PC-3 (cell line): ENCODE data around the gene GPS2.

ENCODE experiments used
- EZH2 ChIP-seq: fragments of 300-600 bp; sonication (generic); IDR thresholded peaks from one replicate; pipeline ENCODE4 v1.6.1; 2017; ENCODE audit warnings: antibody characterized with exemption, mild to moderate bottlenecking, low read length; ENCODE audit not compliant: unreplicated experiment
- TF ChIP-seq, protein P1 (sequence below): fragments of 300-600 bp; sonication (generic); conservative IDR thresholded peaks from 2 replicates; pipeline ENCODE4 v1.5.1; 2017; ENCODE audit warnings: antibody characterized with exemption, low read depth, mild to moderate bottlenecking, low read length

DNA sequence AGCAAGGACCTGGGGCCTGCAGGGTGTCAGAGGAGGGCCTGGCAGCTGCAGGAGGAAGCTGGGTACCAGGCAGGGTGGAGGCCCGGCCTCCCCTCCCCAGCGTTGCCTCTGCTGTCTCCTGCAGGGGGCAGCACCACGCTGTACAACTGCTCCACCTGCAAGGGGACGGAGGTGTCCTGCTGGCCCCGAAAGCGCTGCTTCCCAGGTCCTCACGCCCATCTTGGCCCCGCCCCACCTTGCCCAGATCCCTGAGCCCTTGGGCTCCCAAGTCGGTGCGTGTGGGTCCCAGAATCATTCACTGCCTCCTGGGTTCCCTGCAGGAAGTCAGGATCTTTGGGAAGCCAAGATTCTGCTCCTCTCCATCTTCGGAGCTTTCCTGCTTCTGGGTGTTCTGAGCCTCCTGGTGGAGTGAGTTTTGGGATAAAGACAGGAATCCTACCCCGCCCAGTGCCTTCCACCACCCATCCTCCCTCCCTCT lies 41.0 kb upstream of the GPS2 start:
- TF ChIP-seq, protein P1, sequence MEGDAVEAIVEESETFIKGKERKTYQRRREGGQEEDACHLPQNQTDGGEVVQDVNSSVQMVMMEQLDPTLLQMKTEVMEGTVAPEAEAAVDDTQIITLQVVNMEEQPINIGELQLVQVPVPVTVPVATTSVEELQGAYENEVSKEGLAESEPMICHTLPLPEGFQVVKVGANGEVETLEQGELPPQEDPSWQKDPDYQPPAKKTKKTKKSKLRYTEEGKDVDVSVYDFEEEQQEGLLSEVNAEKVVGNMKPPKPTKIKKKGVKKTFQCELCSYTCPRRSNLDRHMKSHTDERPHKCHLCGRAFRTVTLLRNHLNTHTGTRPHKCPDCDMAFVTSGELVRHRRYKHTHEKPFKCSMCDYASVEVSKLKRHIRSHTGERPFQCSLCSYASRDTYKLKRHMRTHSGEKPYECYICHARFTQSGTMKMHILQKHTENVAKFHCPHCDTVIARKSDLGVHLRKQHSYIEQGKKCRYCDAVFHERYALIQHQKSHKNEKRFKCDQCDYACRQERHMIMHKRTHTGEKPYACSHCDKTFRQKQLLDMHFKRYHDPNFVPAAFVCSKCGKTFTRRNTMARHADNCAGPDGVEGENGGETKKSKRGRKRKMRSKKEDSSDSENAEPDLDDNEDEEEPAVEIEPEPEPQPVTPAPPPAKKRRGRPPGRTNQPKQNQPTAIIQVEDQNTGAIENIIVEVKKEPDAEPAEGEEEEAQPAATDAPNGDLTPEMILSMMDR = peak; percentile 80
- no peak for TF ChIP-seq EZH2
